Keratinocyte (primary cell): ENCODE results near the gene SPHK2.

Experiments
- CTCF ChIP-seq, 3 experiments: IDR thresholded peaks in 1 of 3; conservative IDR thresholded peaks in 1 of 3; optimal IDR thresholded peaks in 1 of 3; 2 replicates in 2 of 3; 3 replicates in 1 of 3; pipeline versions ENCODE3 to v1.5.1; 2011; ENCODE audit warnings: low read length in 3 of 3, mild to moderate bottlenecking in 3 of 3, moderate library complexity in 2 of 3, control low read depth in 1 of 3, inconsistent platforms in 1 of 3; ENCODE audit not compliant: insufficient read depth in 2 of 3; ENCODE audit errors: extremely low read depth in 1 of 3
- EZH2 ChIP-seq: IDR thresholded peaks from one replicate; pipeline ENCODE4 v1.6.1; 2012; ENCODE audit warnings: inconsistent platforms, mild to moderate bottlenecking, low read length, moderate library complexity

- TF ChIP-seq CTCF (optimal IDR thresholded peaks at IDR 0.05 in 1 of 3, IDR thresholded peaks at IDR 0.05 in 1 of 3, conservative IDR thresholded peaks at IDR 0.05 in 1 of 3; ENCODE audit: extremely low read depth in 1 of 3, insufficient read depth in 2 of 3, low read length in 3 of 3) (no peak), EZH2 (no peak)
Measured at GRCh38 chr19:48613852-48614435, 5.4 kb upstream of the SPHK2 start.
